ENCODE measurements around the gene DYSF.

DNA sequence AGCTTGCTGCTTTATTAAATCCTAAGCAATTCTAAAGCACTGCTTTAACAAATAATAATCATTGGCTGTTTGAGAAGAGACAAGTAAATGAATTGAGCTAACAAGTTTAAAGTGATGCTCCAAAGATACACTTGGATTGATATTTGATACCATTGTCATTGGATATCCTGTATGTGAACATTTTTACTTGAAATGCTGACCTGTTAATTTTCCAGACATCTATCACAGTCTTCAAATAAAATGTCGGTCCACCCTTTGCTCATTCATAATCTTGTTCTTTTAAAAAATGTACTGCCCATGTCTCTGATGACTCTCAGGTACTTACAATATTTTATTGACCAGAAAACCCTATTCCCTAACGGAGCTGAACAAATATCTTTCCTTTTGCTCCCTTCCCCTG is 202.1 kb downstream of the DYSF start:
- TF ChIP-seq TARDBP (IDR thresholded peaks at IDR 0.05): no peak
- TF ChIP-seq BHLHE40 (IDR thresholded peaks at IDR 0.05; ENCODE audit: borderline replicate concordance): no peak
